Activated CD4-positive, CD25-positive, alpha-beta regulatory T cell treated with anti-CD3 and anti-CD28 coated beads, Interleukin-2, amount 50 U/mL, for 24 hours (primary cell): ENCODE results near the gene ZBTB46.

Experiments
- ATAC-seq, 2 donors: fragments of 150-1000 bp; cut with Tn5 transposase; one replicate each; pipeline ENCODE4 v1.10.0; 2021; ENCODE audit warnings: mild to moderate bottlenecking in 1 of 2, moderate library complexity in 1 of 2

Gene ZBTB46

DNA sequence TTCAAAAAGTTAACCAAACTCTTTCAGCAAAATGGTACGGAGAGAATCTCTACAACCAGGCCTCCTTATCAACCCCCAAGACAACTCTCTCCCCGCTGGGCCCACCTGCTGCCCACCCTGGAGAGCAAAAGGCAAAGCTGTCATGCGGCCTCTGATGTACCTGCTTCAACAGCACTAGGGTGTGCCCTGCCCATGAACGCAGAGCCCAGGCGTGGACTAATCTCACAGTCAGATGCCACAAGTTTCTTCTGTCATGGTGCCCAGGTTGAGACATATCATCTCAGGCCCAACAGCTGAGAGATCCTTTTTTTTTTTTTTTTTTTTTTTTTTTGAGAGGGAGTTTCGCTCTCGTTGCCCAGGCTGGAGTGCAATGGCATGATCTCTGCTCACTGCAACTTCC is 65.2 kb downstream of the ZBTB46 start:
- no peak for ATAC-seq

DNA sequence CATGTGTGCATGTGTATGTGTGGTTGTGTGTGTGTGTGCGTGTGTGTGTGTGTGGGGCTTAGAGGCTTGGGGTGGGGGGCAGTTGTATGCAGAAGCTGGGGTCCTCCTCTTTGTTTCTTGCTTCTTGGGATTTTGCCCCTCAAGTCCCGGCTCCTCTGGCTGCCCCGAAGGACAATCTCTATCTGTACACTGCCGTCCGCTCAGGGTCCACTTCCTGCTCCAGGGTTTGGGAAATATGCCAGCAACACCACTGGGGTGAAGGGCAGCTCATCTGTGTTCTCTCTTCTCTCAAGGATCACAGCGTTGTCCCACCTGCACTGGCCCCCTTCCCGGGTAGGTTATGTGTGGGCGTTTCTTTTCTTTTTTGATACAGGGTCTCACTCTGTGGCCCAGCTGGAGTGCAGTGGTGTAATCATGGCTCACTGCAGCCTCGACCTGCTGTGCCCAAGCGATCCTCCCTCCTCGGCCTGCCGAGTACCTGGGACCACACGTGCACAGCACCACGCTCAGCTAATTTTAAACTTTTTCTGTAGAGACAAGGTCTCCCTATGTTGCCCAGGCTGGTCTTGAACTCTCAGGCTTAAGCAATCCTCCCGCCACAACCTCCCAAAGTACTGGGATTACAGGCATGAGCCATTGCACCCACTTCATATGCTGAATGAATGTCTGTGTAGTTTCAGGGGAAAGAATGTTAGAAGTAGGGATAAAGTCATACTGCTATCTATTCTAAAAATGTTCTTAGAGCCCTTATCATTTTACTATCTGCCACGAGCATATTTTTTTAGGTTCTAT is 65.8 kb downstream of the ZBTB46 start:
- ATAC-seq: no peak

GRCh38 chr20:63759377-63759901 is 71.6 kb downstream of the ZBTB46 start:
- no peak for ATAC-seq

DNA sequence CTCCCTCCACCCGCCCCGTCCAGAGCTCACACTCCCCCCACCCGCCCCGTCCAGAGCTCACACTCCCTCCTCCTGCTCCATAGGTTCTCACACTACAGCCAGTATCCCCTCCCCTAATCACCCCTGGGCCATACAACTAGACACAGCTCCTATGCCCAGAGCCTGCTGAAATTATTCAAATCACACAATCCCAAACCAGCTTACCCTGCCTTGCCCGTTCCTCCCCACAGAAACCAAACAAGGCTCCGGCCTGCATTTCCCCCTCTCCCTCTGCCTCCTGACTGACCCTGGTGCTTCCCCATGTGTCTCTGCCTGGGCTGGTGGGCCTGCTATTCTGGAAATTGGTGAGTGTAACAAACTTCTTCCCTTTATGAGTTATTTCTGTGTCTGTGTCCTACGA is 72.9 kb downstream of the ZBTB46 start:
- ATAC-seq: no peak

DNA sequence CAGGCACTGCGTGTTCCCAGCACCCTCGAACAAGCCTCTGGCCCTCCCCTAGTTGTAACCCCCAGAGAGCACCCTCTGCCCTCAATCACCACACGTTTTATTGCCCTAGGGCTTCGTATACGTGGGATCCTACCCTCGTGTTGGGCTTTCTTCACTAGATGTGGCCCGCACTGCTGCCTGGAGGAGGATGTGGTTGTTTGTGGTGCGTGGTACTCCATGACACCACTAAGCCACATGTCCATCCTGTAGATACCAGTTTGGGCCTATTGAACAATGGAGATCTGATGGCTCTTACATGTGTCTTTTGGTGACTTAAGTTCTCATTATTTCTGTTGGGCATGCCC is 74.4 kb downstream of the ZBTB46 start:
- no peak for ATAC-seq

DNA sequence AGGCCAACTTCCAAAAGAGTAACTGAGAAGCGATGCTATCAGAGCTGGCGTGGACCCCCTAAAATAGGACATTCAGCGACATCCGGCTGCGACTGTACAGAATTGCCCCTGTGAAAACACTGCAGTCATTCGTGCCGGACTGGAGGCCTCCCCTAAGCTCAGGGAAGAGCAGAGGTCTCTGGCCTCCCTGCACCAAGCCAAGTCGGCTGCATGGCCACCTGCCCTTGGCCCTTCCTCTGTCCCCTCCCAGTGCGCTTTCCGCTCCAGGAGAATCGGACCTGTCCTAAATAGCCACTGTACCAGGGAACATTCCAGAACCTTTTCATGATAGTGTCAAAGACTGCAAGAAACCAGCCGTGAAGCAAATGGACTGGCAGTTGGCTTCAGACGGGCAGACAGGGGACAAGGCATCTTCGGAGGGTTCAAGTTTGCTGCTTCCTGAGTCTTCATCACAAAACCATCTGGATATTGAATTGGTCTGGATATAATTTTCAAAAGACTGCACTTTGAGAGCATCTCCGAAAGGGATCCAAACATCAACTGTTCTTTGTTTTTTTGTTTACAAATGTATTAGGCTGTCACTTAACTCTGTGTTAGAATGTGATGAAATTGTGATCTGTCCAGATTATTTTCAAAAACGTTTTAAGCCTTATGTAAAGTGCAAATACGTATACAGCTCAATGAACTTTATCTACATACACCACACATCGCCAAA is 75.0 kb downstream of the ZBTB46 start:
- no peak for ATAC-seq

DNA sequence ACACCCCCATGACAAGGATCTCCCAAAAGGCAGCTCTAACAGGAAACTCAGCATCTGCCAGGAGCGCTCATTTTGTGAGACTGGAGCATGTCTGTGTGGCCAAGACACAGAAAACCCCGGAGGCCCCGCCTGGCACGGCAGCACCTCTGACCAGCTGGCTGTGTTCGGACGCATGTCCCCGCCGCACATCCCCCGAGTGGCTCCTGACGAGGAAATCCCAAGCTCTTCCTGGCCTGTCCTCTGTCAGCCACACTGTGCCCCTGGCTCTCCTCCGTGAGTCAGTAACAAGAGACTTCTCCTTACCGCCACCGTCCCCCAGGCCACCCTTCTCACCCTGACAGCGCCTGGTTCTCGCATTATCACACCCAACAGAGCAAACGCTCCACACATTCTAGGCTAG is 77.1 kb downstream of the ZBTB46 start:
- ATAC-seq: no peak

DNA sequence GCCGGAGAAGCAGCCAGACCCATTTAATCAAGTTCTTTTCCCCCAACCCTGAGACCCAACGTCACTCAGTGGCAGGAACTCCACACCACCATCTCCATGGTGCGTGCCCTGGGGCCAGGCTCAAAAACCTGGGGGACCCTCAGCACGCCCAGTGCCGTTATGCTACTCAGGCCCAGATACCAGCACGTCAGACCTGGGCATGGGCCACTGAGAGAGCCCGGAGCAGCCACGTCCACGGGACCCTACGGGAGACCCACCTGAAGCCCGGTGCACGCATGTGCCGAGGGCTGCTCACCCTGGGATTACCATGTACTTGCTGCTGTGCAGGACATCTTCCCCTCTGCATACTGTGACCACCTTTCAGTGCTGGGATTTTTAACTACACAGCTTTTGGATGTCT is 77.7 kb downstream of the ZBTB46 start:
- no peak for ATAC-seq

DNA sequence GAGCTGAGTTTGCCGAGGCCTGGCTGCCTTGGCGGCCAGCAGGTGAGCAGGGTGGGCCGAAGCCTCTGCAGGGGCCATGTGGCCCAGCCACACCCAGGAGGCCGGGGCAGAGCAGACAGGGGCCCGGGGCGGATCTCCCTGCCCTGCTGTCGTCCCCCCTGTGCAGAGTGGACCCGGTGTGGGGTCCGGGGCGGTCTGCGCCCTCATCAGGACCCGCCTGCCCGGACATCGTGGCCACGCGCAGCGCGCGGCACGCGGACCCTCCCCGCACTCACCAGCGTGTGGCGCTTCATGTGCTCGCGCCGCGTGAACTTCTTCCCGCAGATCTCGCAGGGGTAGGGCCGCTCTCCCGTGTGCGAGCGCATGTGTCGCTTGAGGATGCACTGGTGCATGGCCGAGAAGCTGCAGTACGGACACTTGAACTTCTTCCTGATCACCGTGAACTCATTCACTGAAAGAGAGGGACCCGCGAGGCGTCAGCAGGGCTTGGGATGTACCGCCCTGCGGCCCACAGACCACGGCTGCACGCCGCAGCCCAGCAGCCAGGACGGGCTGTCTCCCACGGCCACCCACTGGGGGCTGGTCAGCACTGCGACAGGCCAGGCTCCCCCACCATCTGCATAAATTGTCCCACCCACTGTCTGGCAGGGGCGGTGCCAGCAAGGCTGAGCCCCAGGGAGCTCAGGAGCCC is 78.5 kb downstream of the ZBTB46 start:
- no peak for ATAC-seq

DNA sequence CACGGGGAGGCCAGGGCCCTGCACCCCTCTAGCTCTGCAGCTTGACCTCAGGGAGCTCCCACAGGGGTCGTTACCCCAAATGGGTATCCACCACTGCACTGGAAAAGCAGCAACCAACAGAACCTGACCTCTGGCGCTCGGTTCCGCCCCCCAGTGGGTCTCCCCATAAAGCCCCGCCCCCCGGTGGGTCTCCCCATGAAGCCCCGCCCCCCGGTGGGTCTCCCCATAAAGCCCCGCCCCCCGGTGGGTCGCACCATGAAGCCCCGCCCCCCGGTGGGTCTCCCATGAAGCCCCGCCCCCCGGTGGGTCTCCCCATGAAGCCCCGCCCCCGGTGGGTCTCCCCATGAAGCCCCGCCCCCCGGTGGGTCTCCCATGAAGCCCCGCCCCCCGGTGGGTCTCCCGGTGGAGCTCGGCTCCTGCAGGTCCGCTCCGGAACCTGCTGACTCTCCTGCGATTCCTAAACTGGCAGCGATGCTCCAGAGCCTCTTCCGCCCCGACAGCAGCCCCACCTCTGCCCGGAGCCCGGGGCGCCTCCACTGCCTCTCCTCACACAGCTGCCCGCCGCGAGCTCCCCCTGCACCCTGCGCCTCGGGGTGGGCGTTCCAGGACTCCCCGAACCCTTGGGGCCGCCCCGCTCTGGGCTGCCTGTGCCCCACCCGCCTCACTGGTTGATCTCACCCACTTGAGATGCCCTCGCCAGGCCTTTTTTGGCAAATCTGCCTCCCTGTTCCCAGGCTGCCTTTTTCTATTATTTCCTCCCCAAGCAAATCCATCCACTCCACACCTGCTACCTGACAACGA is 79.4 kb downstream of the ZBTB46 start:
- ATAC-seq: no peak

GRCh38 chr20:63750807-63751470 is 80.1 kb downstream of the ZBTB46 start:
- peak; percentile 70 to 77 for ATAC-seq

DNA sequence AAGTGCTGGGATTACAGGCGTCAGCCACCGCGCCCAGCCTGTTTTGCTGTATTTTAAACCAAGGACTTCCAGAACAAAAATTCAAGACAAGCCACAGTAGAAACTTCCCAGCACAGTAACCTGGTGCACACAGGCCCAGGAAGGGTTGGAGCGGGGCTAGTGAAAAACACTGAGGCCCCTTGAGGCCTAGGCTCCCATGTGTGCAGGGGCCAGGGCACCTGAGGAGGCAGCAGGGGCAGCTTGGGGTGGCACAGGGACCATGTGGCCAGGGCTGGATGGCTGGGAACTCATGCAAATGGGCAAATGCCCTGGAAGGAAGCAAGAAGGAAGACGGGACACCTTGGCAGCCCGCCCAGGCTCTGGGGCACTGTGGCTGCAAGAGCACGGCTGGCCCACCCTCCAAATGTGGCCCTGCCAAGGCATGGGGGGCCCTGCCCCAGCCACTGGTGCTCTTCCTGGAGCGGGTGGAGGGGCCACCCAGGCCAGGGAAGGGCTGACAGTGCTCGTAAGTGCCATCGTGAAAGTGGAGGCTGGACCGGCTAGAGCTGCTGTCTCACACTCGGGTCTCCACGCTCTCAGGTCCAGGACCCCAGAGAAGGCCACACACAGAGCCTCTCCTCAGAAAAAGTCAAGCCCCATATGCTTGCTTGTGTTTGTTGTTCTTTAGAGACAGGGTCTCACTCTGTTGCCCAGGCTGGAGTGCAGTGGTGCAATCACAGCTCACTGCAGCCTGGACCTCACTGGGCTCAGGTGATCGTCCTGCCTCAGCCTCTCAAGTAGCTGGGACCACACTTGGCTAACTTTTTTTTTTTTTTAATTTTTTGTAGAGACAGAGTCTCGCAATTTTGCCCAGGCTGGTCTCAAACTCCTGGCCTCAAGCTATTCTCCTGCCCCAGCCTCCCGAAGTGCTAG is 81.2 kb downstream of the ZBTB46 start:
- ATAC-seq: no peak

DNA sequence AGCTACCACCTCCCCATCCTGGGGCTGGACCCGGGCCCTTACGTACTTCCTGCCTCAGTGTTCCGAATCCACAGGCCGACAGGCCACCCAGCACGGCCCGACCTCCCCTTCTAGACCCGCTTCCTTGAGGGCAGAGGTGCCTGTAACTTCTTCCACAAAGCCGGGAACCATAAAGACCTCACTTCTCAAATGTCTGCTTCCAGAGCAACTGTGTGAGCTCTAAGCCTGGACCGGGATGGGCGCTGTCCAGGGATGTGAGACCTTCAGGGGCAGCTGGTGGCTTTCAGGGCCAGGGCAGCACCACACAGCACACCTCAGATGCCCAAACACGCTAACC is 82.2 kb downstream of the ZBTB46 start:
- ATAC-seq: no peak

- ATAC-seq: no peak
Observed at GRCh38 chr20:63748070-63748933, 82.8 kb downstream of the ZBTB46 start.

GRCh38 chr20:63747622-63748069 is 83.4 kb downstream of the ZBTB46 start:
- ATAC-seq: no peak

- ATAC-seq: no peak
Observed at GRCh38 chr20:63746751-63747315, 84.2 kb downstream of the ZBTB46 start.

DNA sequence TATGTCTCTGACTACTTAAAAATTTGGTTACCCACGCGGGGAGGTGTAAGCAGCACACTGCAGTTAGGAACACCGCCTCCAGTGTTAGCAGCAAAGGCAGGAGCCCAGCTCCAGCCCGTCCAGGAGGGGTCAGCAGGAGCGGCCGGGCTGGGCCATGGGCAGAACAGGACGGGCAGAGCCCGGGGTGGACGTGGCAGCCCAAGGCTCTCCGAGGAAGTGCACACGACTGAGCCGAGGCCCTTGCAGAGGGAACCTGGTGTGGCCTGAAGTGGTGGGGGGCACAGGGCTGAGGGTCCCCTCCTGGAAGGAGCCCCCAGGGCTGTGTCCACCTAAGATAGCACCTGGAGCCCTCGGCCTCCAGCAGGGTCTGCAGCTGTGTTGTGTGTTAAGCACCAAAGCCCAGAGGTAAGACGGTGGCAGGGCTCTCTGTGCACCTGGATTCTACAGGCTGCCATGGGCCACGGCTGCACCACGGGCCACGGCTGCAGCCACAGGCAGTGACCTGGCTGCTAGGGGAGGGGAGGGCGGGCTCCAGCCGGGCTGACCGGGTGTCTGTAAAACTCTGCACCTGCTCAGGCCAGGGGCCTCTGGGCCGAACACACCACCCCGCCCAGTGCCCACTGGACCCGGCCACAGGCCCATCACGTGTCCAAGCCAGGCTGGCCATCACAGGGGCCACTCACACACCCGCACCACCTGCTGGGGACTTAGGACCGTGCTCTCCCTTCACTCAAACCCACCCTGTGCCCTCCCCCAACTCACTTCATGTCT is 84.9 kb downstream of the ZBTB46 start:
- ATAC-seq: no peak

GRCh38 chr20:63745424-63745805 is 85.6 kb downstream of the ZBTB46 start:
- no peak for ATAC-seq
